K562 (cell line): Measurements from ENCODE around the gene B4GALT5. TPM values are rescaled to one million over a fixed set of nuclear protein-coding genes. Genes with fewer than 3 reads are reported as not detected.

Source experiments
- C11orf30 ChIP-seq: fragments of 450-650 bp; IDR thresholded peaks from 2 replicates; pipeline ENCODE4 v1.6.1; 2016; ENCODE audit warnings: low read depth, mild to moderate bottlenecking
- CREM ChIP-seq: IDR thresholded peaks from 2 replicates; pipeline ENCODE4 v1.6.1; 2014; ENCODE audit warnings: antibody characterized with exemption, low read depth
- EGR1 ChIP-seq: fragments of 450-650 bp; conservative IDR thresholded peaks from 2 replicates; pipeline ENCODE4 v1.6.1; 2017; ENCODE audit warnings: mild to moderate bottlenecking
- EHMT2 ChIP-seq: fragments of 450-650 bp; IDR thresholded peaks from 2 replicates; pipeline ENCODE4 v1.6.1; 2018; ENCODE audit warnings: antibody characterized with exemption
- EP300 ChIP-seq: IDR thresholded peaks from 2 replicates; pipeline ENCODE4 v1.6.1; 2012; ENCODE audit warnings: low read length, improper control_type of control experiment
- HCFC1 ChIP-seq: IDR thresholded peaks from 2 replicates; pipeline ENCODE4 v1.6.1; 2012; ENCODE audit warnings: low read depth, low read length, improper control_type of control experiment
- HMGN3 ChIP-seq: IDR thresholded peaks from 2 replicates; pipeline ENCODE4 v1.6.1; 2011; ENCODE audit warnings: borderline replicate concordance, low read depth, mild to moderate bottlenecking, mixed read lengths, low read length; ENCODE audit not compliant: insufficient read length; ENCODE audit errors: extremely low read depth
- JUNB ChIP-seq: fragments of 450-650 bp; formaldehyde crosslinking; conservative IDR thresholded peaks from 2 replicates; pipeline ENCODE4 v1.4.0; 2020; ENCODE audit warnings: mild to moderate bottlenecking
- POLR3A ChIP-seq: IDR thresholded peaks from 2 replicates; pipeline ENCODE4 v1.6.1; 2011; ENCODE audit warnings: borderline replicate concordance, mild to moderate bottlenecking, moderate library complexity; ENCODE audit not compliant: insufficient read length, insufficient read depth; ENCODE audit errors: extremely low read depth
- RBBP5 ChIP-seq: fragments of 200-600 bp; sonication (generic); IDR thresholded peaks from 2 replicates; pipeline ENCODE4 v1.6.1; 2012; ENCODE audit warnings: borderline replicate concordance, mild to moderate bottlenecking, low read length, control low read depth, inconsistent platforms; ENCODE audit not compliant: insufficient read depth, poor library complexity, severe bottlenecking
- SLC30A9 ChIP-seq: fragments of 250-450 bp; sonication (Bioruptor Pico); IDR thresholded peaks from 2 replicates; pipeline ENCODE4 v1.8.0; 2022; ENCODE audit warnings: mild to moderate bottlenecking, moderate library complexity
- SMARCA4 ChIP-seq: fragments of 450-650 bp; IDR thresholded peaks from 2 replicates; pipeline ENCODE4 v1.6.1; 2016
- TBL1XR1 ChIP-seq, 2 experiments: IDR thresholded peaks; 2 replicates each; pipeline ENCODE4 v1.6.1; 2012; ENCODE audit warnings: improper control_type of control experiment in 2 of 2, low read length in 2 of 2, mild to moderate bottlenecking in 1 of 2
- ZBTB7A ChIP-seq: IDR thresholded peaks from 2 replicates; pipeline ENCODE4 v1.6.1; 2011; ENCODE audit warnings: low read depth, mild to moderate bottlenecking, low read length, moderate library complexity, borderline replicate concordance; ENCODE audit not compliant: control insufficient read depth
- ZFP1 ChIP-seq: fragments of 450-650 bp; formaldehyde crosslinking; IDR thresholded peaks from 2 replicates; pipeline ENCODE4 v1.4.0; 2020; ENCODE audit warnings: mild to moderate bottlenecking, mixed read lengths
- ZFX ChIP-seq: sonication (generic); formaldehyde crosslinking; IDR thresholded peaks from 2 replicates; pipeline ENCODE4 v1.8.0; 2022; ENCODE audit warnings: mild to moderate bottlenecking, missing genetic modification reagents, moderate library complexity
- ZNF79 ChIP-seq: fragments of 250-450 bp; sonication (Bioruptor Pico); IDR thresholded peaks from 2 replicates; pipeline ENCODE4 v1.4.0; 2020; ENCODE audit warnings: low read depth, mild to moderate bottlenecking, moderate library complexity
- polyA plus RNA-seq, 8 experiments: library from polyadenylated mRNA; depleted of rRNA in 4 of 8; stranded (reverse) in 5 of 8; unstranded in 3 of 8; fragments of >200 nt; fragmentation: Nextera tagmentation in 2 of 8; fragmentation: Illumina TruSeq in 1 of 8; extraction: Ambion mirVana in 2 of 8; extraction: Trizol in 1 of 8; gene quantifications; 2 replicates each; pipeline versions ENCODE4 v1.2.1 to v1.2.3, GENCODE V29; 2011 to 2014; ENCODE audit warnings: inconsistent platforms in 1 of 8, missing spikeins in 1 of 8
- total RNA-seq, 7 experiments: library from RNA; depleted of rRNA in 6 of 7; stranded (reverse); fragments of >200 nt in 6 of 7; fragmentation: Illumina TruSeq in 2 of 7; extraction: Trizol in 2 of 7; gene quantifications; 2 replicates each; pipeline versions ENCODE4 v1.2.1 to v1.2.3, GENCODE V29; 2011 to 2021; ENCODE audit warnings: low replicate concordance in 1 of 7
- TF ChIP-seq, protein P1 (sequence below), 2 experiments: IDR thresholded peaks in 1 of 2; conservative IDR thresholded peaks in 1 of 2; 2 replicates each; pipeline ENCODE4 v1.6.1; 2016; ENCODE audit warnings: low read depth in 2 of 2, mild to moderate bottlenecking in 1 of 2, missing compliant biosample characterization in 1 of 2, missing genetic modification characterization in 1 of 2, moderate library complexity in 1 of 2
- TF ChIP-seq, protein P2 (sequence below), 2 experiments: fragments of 200-800 bp in 1 of 2; sonication (Bioruptor generic) in 1 of 2; sonication (generic) in 1 of 2; formaldehyde crosslinking in 1 of 2; IDR thresholded peaks in 1 of 2; conservative IDR thresholded peaks in 1 of 2; 2 replicates each; pipeline versions ENCODE4 v1.5.0 to v1.6.1; 2016 to 2020; ENCODE audit warnings: missing compliant biosample characterization in 1 of 2, missing genetic modification characterization in 1 of 2, missing genetic modification reagents in 1 of 2
- TF ChIP-seq, protein P3 (sequence below), 2 experiments: fragments of 450-650 bp; conservative IDR thresholded peaks; 2 replicates each; pipeline ENCODE4 v1.6.1; 2017; ENCODE audit warnings: mild to moderate bottlenecking in 2 of 2, moderate library complexity in 2 of 2

The B4GALT5 gene
- total and polyA plus RNA-seq, 9 of the 15 experiments (the other 6 are each of a cell fraction or from before 2014, with no cell fraction given): 8.5 to 32.6 (median 23.4) TPM

DNA sequence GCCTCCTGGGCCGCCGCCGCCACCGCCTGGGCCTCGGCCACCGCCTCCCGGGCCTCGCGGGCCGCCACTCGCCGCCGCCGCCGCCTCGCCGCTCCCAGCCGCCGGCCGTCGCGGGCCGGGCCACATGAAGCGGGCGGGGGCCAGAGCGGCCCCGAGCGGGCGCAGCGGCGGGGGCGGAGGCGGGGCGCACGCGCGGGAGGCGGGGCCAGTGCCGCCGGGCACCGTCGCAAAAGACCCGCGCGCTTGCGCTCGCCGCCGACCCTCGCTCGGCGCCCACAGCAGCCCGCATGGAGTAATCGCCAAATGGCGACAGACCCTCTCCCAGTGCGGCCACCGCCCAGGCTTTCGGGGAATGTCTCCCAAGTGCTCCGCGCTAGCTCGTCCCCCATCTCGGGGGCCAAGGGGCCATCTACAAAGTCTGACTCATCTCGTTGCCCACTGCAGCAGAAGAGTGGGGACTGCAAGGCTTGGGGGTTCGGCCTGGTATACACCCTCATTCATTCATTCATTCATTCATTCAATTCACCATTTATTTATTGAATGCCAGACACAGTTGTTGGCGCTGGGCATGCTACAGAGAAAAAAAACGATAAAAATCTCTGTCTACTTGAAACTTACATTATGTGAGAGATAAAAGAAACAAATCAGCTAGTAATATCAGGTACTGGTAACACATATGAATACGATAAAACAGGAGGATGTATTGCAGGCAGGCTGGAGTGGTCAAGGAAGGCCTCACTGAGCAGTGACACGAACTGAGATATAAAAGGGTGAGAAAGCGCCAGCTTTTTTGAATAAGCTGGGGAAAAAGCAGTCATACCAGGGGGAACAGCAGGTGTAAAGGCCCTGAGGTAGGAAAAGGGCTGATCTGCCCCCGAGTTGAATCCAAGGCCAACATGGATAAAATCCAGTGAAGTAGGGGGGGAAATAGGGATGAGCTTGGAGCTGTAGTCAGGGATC is at the start of gene B4GALT5 (continued):
- TF ChIP-seq, protein P1, sequence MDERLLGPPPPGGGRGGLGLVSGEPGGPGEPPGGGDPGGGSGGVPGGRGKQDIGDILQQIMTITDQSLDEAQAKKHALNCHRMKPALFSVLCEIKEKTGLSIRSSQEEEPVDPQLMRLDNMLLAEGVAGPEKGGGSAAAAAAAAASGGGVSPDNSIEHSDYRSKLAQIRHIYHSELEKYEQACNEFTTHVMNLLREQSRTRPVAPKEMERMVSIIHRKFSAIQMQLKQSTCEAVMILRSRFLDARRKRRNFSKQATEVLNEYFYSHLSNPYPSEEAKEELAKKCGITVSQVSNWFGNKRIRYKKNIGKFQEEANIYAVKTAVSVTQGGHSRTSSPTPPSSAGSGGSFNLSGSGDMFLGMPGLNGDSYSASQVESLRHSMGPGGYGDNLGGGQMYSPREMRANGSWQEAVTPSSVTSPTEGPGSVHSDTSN (CRISPR knock-in tag; IDR thresholded peaks at IDR 0.05; ENCODE audit: low read depth): no peak
- TF ChIP-seq, protein P1 (tag; conservative IDR thresholded peaks at IDR 0.05; ENCODE audit: low read depth): no peak
- TF ChIP-seq ZFP1 (CRISPR knock-in tag) (no peak), ZFX (CRISPR knock-in tag) (peak; percentile 47; the same call in 1 of the 2 replicates), EGR1 (0 out of 2 replicates have a peak, but pooled peaks have one; percentile 12), C11orf30 (0 out of 2 replicates have a peak, but pooled peaks have one; percentile 9), EP300 (0 out of 2 replicates have a peak, but pooled peaks have one; percentile 6), EHMT2 (0 out of 2 replicates have a peak, but pooled peaks have one; percentile 14), CREM (peak; percentile 63), ZNF79 (CRISPR knock-in tag) (no peak), POLR3A (no peak), RBBP5 (peak; percentile 60), HCFC1 (peak; percentile 38; the same call in 1 of the 2 replicates), JUNB (CRISPR knock-in tag) (0 out of 2 replicates have a peak, but pooled peaks have one; percentile 36), HMGN3 (peak; percentile 41), SMARCA4 (0 out of 2 replicates have a peak, but pooled peaks have one; percentile 17), TBL1XR1 (IDR thresholded peaks at IDR 0.05; ENCODE audit: low read length in 2 of 2) (no peak), ZBTB7A (peak; percentile 98), SLC30A9 (CRISPR knock-in tag) (no peak)
- TF ChIP-seq, protein P2, sequence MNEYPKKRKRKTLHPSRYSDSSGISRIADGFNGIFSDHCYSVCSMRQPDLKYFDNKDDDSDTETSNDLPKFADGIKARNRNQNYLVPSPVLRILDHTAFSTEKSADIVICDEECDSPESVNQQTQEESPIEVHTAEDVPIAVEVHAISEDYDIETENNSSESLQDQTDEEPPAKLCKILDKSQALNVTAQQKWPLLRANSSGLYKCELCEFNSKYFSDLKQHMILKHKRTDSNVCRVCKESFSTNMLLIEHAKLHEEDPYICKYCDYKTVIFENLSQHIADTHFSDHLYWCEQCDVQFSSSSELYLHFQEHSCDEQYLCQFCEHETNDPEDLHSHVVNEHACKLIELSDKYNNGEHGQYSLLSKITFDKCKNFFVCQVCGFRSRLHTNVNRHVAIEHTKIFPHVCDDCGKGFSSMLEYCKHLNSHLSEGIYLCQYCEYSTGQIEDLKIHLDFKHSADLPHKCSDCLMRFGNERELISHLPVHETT (CRISPR knock-in tag; conservative IDR thresholded peaks at IDR 0.05 in 1 of 2, IDR thresholded peaks at IDR 0.05 in 1 of 2): peak in 1 of 2 experiments; percentile 69; a peak in 2 of 4 replicates
- TF ChIP-seq, protein P3, sequence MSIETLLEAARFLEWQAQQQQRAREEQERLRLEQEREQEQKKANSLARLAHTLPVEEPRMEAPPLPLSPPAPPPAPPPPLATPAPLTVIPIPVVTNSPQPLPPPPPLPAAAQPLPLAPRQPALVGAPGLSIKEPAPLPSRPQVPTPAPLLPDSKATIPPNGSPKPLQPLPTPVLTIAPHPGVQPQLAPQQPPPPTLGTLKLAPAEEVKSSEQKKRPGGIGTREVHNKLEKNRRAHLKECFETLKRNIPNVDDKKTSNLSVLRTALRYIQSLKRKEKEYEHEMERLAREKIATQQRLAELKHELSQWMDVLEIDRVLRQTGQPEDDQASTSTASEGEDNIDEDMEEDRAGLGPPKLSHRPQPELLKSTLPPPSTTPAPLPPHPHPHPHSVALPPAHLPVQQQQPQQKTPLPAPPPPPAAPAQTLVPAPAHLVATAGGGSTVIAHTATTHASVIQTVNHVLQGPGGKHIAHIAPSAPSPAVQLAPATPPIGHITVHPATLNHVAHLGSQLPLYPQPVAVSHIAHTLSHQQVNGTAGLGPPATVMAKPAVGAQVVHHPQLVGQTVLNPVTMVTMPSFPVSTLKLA (conservative IDR thresholded peaks at IDR 0.05): 0 out of 4 replicates have a peak, but pooled peaks of 1 of the 2 experiments have one; percentile 42
